ENCODE results near the gene CXCL10. TPM values are rescaled to one million over a fixed set of nuclear protein-coding genes. Genes with fewer than 3 reads are reported as not detected.
"Not testable (repeated sequence)": the region's sequence is repeated elsewhere in the genome, so short reads cannot be mapped to it uniquely, and the experiment has no call there.

Gene CXCL10
- total and polyA plus RNA-seq, 4 donors, result 0.84 to 9.4 (median 1.2) TPM

DNA sequence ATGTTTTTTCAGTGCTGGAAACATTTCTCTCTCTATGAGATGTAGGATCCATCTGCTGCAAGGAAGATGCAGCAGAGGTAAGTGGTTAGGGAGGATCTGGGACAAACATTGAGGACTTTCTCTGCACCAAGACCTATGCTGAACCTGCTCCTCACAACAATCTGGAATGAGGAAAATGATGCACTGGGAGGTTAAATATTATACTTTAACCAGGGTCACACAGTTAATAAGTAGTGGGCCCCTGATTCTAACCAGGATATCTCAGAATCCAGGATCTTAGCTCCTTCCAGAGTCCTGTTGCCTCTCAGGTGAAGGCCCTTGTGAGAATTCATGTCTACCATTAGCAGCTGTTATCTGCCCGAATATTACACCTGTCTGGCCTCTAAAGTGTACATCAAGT, 23.0 kb downstream of the CXCL10 start:
- Histone ChIP-seq H3K9me3 (ENCODE audit: control insufficient read depth in 4 of 4, low read length in 3 of 4) (no peaks in the 10 kb centered on the region), H3K4me1 (ENCODE audit: control insufficient read depth in 4 of 4, insufficient read depth in 4 of 4, low read length in 3 of 4) (no peaks in the 10 kb centered on the region), H3K9ac (ENCODE audit: low read depth in 1 of 2, low read length in 2 of 2) (no peak overlapping the region), H3K27me3 (ENCODE audit: control insufficient read depth in 4 of 4, insufficient read depth in 4 of 4, low read length in 3 of 4) (no peaks in the 10 kb centered on the region), H3K27ac (ENCODE audit: low read depth in 1 of 2, low read length in 2 of 2) (no peak overlapping the region), H3K36me3 (ENCODE audit: control insufficient read depth in 4 of 4, insufficient read depth in 3 of 4, low read depth in 1 of 4, low read length in 3 of 4) (no peaks in the 10 kb centered on the region), H3K4me3 (ENCODE audit: low read depth in 1 of 3, low read length in 3 of 3) (no peak overlapping the region)
- no peak for DNase-seq (ENCODE audit: low spot score)
- 90% methylated on average over 1 of the region's 1 CpG for WGBS
- no peak for TF ChIP-seq RAD21 (IDR thresholded peaks at IDR 0.05)
- no peak for TF ChIP-seq FOXA2 (IDR thresholded peaks at IDR 0.05)
- TF ChIP-seq, protein P1, sequence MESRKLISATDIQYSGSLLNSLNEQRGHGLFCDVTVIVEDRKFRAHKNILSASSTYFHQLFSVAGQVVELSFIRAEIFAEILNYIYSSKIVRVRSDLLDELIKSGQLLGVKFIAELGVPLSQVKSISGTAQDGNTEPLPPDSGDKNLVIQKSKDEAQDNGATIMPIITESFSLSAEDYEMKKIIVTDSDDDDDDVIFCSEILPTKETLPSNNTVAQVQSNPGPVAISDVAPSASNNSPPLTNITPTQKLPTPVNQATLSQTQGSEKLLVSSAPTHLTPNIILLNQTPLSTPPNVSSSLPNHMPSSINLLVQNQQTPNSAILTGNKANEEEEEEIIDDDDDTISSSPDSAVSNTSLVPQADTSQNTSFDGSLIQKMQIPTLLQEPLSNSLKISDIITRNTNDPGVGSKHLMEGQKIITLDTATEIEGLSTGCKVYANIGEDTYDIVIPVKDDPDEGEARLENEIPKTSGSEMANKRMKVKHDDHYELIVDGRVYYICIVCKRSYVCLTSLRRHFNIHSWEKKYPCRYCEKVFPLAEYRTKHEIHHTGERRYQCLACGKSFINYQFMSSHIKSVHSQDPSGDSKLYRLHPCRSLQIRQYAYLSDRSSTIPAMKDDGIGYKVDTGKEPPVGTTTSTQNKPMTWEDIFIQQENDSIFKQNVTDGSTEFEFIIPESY (IDR thresholded peaks at IDR 0.05), result no peak
- TF ChIP-seq MAX (IDR thresholded peaks at IDR 0.05), result no peak
- TF ChIP-seq NR2F2 (IDR thresholded peaks at IDR 0.05), result no peak
- TF ChIP-seq RXRA (IDR thresholded peaks at IDR 0.05), result no peak
- no peak for TF ChIP-seq HNF4A (conservative IDR thresholded peaks at IDR 0.05)
- no peak for TF ChIP-seq JUND (IDR thresholded peaks at IDR 0.05)
- TF ChIP-seq, protein P2, sequence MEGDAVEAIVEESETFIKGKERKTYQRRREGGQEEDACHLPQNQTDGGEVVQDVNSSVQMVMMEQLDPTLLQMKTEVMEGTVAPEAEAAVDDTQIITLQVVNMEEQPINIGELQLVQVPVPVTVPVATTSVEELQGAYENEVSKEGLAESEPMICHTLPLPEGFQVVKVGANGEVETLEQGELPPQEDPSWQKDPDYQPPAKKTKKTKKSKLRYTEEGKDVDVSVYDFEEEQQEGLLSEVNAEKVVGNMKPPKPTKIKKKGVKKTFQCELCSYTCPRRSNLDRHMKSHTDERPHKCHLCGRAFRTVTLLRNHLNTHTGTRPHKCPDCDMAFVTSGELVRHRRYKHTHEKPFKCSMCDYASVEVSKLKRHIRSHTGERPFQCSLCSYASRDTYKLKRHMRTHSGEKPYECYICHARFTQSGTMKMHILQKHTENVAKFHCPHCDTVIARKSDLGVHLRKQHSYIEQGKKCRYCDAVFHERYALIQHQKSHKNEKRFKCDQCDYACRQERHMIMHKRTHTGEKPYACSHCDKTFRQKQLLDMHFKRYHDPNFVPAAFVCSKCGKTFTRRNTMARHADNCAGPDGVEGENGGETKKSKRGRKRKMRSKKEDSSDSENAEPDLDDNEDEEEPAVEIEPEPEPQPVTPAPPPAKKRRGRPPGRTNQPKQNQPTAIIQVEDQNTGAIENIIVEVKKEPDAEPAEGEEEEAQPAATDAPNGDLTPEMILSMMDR (IDR thresholded peaks at IDR 0.05; ENCODE audit: low read depth, low read length, missing input control), result no peak

DNA sequence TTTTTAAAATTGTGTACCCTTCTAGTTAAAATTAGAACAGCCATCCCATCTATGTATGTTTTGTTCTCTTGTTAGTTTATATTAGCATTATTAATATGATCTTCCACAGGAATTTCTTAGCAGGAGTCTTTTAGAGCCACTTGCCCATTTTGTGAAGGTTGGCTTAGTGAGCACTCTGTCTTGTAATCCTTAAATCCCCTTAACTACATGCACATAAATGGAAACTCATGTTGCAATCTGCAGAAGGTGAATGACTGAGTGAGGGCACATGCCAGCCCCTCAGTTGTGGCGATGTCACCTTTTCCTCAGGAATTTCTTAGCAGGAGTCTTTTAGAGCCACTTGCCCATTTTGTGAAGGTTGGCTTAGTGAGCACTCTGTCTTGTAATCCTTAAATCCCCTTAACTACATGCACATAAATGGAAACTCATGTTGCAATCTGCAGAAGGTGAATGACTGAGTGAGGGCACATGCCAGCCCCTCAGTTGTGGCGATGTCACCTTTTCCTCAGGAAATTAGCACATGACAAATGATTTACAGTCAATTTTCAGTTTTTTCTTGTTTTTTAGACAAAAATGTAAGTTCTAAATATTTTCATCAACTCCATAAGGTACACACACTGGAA, 24.7 kb downstream of the CXCL10 start:
- not testable (repeated sequence) for H3K4me1 ChIP-seq (ENCODE audit: control insufficient read depth in 4 of 4, insufficient read depth in 4 of 4, low read length in 3 of 4); DNase-seq (ENCODE audit: low spot score); H3K4me3 ChIP-seq (ENCODE audit: low read depth in 1 of 3, low read length in 3 of 3); H3K27me3 ChIP-seq (ENCODE audit: control insufficient read depth in 4 of 4, insufficient read depth in 4 of 4, low read length in 3 of 4); H3K27ac ChIP-seq (ENCODE audit: low read depth in 1 of 2, low read length in 2 of 2); H3K9ac ChIP-seq (ENCODE audit: low read depth in 1 of 2, low read length in 2 of 2); H3K36me3 ChIP-seq (ENCODE audit: control insufficient read depth in 4 of 4, insufficient read depth in 3 of 4, low read depth in 1 of 4, low read length in 3 of 4); H3K9me3 ChIP-seq (ENCODE audit: control insufficient read depth in 4 of 4, low read length in 3 of 4)
- WGBS, result 97% methylated on average over 2 of the region's 2 CpGs

GRCh38 chr4:75997946-75998345, 25.4 kb downstream of the CXCL10 start:
- no peak overlapping the region for H3K4me3 ChIP-seq (ENCODE audit: low read depth in 1 of 3, low read length in 3 of 3)
- no peak overlapping the region for H3K27ac ChIP-seq (ENCODE audit: low read depth in 1 of 2, low read length in 2 of 2)
- H3K27me3 ChIP-seq (ENCODE audit: control insufficient read depth in 4 of 4, insufficient read depth in 4 of 4, low read length in 3 of 4), result no peaks in the 10 kb centered on the region
- no peaks in the 10 kb centered on the region for H3K4me1 ChIP-seq (ENCODE audit: control insufficient read depth in 4 of 4, insufficient read depth in 4 of 4, low read length in 3 of 4)
- 94% methylated on average over 2 of the region's 2 CpGs for WGBS
- no peaks in the 10 kb centered on the region for H3K36me3 ChIP-seq (ENCODE audit: control insufficient read depth in 4 of 4, insufficient read depth in 3 of 4, low read depth in 1 of 4, low read length in 3 of 4)
- H3K9ac ChIP-seq (ENCODE audit: low read depth in 1 of 2, low read length in 2 of 2), result no peak overlapping the region
- no peak for DNase-seq (ENCODE audit: low spot score)
- TF ChIP-seq EGR1 (IDR thresholded peaks at IDR 0.05; ENCODE audit: low read depth in 2 of 2) (no peak), MAX (IDR thresholded peaks at IDR 0.05) (no peak), SP1 (IDR thresholded peaks at IDR 0.05) (no peak), RAD21 (IDR thresholded peaks at IDR 0.05) (no peak), HNF4A (conservative IDR thresholded peaks at IDR 0.05) (no peak), FOXA2 (IDR thresholded peaks at IDR 0.05) (no peak), GABPA (IDR thresholded peaks at IDR 0.05 in 1 of 2, conservative IDR thresholded peaks at IDR 0.05 in 1 of 2) (no peak), FOXA1 (IDR thresholded peaks at IDR 0.05) (no peak), HNF4G (IDR thresholded peaks at IDR 0.05) (no peak), TAF1 (conservative IDR thresholded peaks at IDR 0.05) (no peak), RXRA (IDR thresholded peaks at IDR 0.05) (no peak), YY1 (IDR thresholded peaks at IDR 0.05) (no peak)
- TF ChIP-seq, protein P2 (IDR thresholded peaks at IDR 0.05; ENCODE audit: low read depth, low read length, missing input control), result no peak
- H3K9me3 ChIP-seq (ENCODE audit: control insufficient read depth in 4 of 4, low read length in 3 of 4), result no peaks in the 10 kb centered on the region

Data from liver (tissue), 9 donors.